Thyroid gland (tissue), 4 donors: Measurements from ENCODE around the gene EML1.

ENCODE experiments used
- CTCF ChIP-seq, 6 experiments: fragments of 200-600 bp in 3 of 6; fragments of 450-650 bp in 3 of 6; sonication (generic) in 3 of 6; IDR thresholded peaks; one replicate each; pipeline ENCODE4 v1.5.1; 2016 to 2019; ENCODE audit warnings: antibody characterized with exemption in 6 of 6, mild to moderate bottlenecking in 2 of 6, inconsistent platforms in 1 of 6, moderate library complexity in 1 of 6
- POLR2A ChIP-seq, 2 donors: fragments of 450-650 bp; IDR thresholded peaks; one replicate each; pipeline ENCODE4 v1.6.1; 2017; ENCODE audit warnings: antibody characterized with exemption in 2 of 2, mild to moderate bottlenecking in 2 of 2, moderate library complexity in 1 of 2

- TF ChIP-seq CTCF (IDR thresholded peaks at IDR 0.05) (no peak), POLR2A (IDR thresholded peaks at IDR 0.05) (no peak)
These were observed 44.7 kb upstream of the EML1 start for GRCh38 chr14:99748529-99748928.
